Fibroblast of mammary gland (primary cell): ENCODE data around the gene ZBTB4.
"Not testable (repeated sequence)": the region's sequence is repeated elsewhere in the genome, so short reads cannot be mapped to it uniquely, and the experiment has no call there.

Experiments
- DNase-seq: peaks from one replicate; pipeline ENCODE4 v3.0.0-alpha.2; 2010; ENCODE audit warnings: low read depth
- H3K4me3 ChIP-seq: 2 replicates; pipeline ENCODE4 v1.5.1; 2011; ENCODE audit warnings: low read depth, mild to moderate bottlenecking, low read length, moderate library complexity; ENCODE audit not compliant: control insufficient read depth
- TF ChIP-seq, protein P1 (sequence below): conservative IDR thresholded peaks from 2 replicates; pipeline ENCODE4 v1.5.1; 2011; ENCODE audit warnings: low read depth, low read length, inconsistent platforms; ENCODE audit not compliant: control insufficient read depth, insufficient read depth

ZBTB4 gene

DNA sequence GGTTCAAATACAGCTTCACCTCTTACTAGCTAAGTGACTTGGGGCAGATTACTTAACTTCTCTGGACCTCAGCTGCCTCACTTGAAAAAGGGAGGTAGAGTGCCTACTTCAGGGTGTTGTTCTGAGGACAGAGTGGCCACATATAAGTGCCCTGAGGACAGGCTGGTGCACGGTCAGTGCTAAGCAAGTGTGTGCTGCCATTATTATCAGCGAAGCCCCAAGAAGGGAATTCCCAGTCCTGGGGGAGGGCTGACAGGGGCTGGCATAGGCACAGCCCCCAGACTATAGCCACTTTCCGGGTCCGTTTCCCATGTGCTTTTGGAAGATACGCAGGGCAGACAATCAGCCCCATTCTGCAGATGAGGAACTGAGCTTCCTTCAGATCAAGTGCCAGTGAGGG lies 2.5 kb downstream of the ZBTB4 start:
- no peak overlapping the region for H3K4me3 ChIP-seq
- TF ChIP-seq, protein P1, sequence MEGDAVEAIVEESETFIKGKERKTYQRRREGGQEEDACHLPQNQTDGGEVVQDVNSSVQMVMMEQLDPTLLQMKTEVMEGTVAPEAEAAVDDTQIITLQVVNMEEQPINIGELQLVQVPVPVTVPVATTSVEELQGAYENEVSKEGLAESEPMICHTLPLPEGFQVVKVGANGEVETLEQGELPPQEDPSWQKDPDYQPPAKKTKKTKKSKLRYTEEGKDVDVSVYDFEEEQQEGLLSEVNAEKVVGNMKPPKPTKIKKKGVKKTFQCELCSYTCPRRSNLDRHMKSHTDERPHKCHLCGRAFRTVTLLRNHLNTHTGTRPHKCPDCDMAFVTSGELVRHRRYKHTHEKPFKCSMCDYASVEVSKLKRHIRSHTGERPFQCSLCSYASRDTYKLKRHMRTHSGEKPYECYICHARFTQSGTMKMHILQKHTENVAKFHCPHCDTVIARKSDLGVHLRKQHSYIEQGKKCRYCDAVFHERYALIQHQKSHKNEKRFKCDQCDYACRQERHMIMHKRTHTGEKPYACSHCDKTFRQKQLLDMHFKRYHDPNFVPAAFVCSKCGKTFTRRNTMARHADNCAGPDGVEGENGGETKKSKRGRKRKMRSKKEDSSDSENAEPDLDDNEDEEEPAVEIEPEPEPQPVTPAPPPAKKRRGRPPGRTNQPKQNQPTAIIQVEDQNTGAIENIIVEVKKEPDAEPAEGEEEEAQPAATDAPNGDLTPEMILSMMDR: no peak
- DNase-seq: no peak

DNA sequence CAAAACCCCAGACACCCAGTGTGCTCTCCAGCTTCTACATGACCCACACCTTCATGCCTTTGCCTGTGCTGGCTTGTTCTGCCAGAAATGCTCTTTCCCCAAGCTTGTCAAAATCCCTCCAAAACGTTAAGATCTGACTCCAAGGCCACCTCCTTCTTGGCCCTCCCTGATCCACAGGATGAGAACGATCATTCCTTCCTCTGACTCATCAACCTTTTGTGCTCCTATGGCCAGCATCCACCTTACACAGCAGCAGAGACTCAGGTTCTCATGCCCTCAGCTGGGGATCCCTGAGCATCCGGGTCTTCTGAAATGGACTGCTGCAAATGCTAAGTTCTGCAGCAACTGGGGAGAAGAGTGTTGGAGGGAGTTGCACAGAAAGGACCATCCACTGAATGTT lies 2.9 kb downstream of the ZBTB4 start:
- no peak overlapping the region for H3K4me3 ChIP-seq
- TF ChIP-seq, protein P1: no peak
- DNase-seq: peak; percentile 66

DNA sequence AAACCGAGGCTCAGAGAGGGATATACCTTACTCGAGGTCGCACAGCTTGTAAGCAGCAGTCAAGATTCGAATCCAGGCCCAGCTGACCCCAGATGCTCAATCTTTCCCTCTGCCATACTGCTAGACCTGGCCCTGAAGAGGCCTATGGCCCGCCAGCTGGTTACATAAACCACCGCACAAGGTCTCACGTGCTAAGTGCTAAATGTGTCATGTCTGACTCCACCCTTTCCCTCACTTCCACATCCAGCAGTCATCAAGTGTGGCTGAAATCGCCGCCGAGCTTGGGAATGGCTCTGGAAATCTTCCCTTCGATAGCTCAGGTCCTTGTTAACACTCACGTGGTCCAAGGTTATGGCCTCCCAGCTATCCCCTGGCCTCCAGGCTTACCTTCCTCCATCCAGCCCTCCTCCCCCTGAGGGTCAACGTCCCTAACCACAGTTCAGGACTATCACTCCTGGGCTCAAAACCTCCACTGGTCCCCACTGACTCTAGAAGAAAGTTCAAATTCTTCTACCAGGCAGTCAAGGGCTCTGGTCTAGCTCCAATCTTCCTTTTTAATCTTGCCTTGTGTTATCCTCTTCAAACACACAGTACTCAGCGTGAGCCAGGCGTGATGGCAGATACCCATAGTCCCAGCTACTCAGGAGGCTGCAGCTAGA lies 3.5 kb downstream of the ZBTB4 start:
- DNase-seq: peak; percentile 74
- no peak overlapping the region for H3K4me3 ChIP-seq
- TF ChIP-seq, protein P1: no peak

- H3K4me3 ChIP-seq, DNase-seq: not testable (repeated sequence)
These were observed 4.7 kb downstream of the ZBTB4 start for GRCh38 chr17:7474767-7475166.

DNA sequence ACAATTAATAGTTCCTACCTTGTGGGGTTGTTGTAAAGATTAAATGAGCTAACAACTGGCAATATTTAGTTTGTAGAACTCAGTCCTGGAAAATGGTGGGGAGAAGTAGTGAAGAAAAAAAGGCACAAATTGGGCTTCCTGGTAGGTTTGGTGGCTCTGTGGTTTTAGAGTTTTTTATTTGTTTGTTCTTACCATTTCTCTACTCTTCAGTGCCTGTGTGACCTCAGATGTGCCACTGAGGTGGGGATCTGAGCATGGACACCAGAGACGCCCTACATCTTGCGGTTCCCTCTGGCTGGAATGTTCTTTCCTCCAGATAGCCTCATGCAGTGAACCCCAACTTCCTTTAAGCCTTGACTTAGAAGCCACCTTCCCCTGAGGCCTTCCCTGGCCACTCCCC lies 7.7 kb downstream of the ZBTB4 start:
- no peak for DNase-seq
- TF ChIP-seq, protein P1: no peak
- H3K4me3 ChIP-seq: no peak overlapping the region

DNA sequence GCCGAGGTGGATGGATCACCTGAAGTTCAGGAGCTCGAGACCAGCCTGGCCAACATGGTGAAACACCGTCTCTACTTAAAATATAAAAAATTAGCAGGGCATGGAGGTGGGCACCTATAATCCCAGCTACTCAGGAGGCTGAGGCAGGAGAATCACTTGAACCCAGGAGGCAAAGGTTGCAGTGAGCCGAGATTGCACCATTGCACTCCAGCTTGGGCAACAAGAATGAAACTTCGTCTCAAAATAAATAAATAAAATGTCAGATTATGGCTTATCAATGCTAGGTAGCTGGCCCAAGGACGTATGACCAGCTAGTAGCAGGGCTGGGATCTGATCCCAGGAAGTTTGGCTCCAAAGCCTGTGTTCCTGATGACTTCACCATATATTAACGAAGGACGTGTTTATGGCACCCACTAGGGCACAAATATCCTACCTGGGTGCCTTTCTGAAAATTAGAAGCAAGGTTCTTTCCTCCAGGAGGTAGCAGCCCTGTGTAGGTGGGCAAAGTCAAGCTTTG lies 8.9 kb downstream of the ZBTB4 start:
- DNase-seq: not testable (repeated sequence)

GRCh38 chr17:7469843-7470242 lies 9.6 kb downstream of the ZBTB4 start:
- H3K4me3 ChIP-seq, DNase-seq: not testable (repeated sequence)

More for the DNA sequence above, 8.9 kb downstream of the ZBTB4 start:
- not testable (repeated sequence) for H3K4me3 ChIP-seq

DNA sequence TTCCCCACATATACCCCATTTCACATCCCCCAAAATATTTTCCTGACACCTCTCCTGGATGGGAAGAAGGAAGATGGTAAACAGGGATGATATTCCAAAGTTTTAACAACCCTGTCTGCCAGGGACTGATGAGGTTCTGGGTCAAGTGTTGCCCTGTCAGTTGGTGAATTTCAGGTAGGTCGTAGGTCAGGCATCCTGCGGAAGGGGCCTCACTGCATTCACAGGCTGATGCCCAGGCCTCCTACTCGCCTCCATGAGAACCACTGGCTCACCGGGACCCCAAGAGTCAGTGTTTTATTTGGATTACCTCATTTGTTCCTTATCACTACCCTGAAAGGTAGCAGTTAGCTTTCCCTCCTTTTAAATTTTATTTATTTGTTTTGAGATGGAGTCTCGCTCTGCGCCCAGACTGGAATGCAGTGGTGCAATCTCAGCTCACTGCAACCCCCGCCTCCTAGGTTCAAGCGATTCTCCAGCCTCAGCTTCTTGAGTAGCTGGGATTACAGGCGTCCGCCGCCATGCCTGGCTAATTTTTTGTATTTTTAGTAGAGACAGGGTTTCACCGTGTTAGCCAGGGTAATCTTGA lies 10.5 kb downstream of the ZBTB4 start:
- no peak for DNase-seq
- H3K4me3 ChIP-seq: no peak overlapping the region

More for the DNA sequence above, 10.5 kb downstream of the ZBTB4 start:
- TF ChIP-seq, protein P1: no peak
